ENCODE data around the gene ZFYVE16.
A peak's percentile ranks its signal among the peaks of the same experiment; 100 is the strongest.
"Not testable (repeated sequence)": the region's sequence is repeated elsewhere in the genome, so short reads cannot be mapped to it uniquely, and the experiment has no call there.

ZFYVE16 gene

GRCh38 chr5:80409367-80409966, 1.6 kb downstream of the ZFYVE16 start:
- no peak for DNase-seq (ENCODE audit: low read depth)

GRCh38 chr5:80411589-80412219, 3.8 kb downstream of the ZFYVE16 start:
- peak; percentile 10 for DNase-seq (ENCODE audit: low read depth)

- DNase-seq (ENCODE audit: low read depth), result peak; percentile 10
Measured at GRCh38 chr5:80414113-80414512, 6.2 kb downstream of the ZFYVE16 start.

GRCh38 chr5:80417973-80418372, 10.1 kb downstream of the ZFYVE16 start:
- DNase-seq (ENCODE audit: low read depth), result no peak

- DNase-seq (ENCODE audit: low read depth), result not testable (repeated sequence)
Measured at GRCh38 chr5:80424365-80424764, 16.5 kb downstream of the ZFYVE16 start.

GRCh38 chr5:80435476-80435875, 27.6 kb downstream of the ZFYVE16 start:
- no peak for DNase-seq (ENCODE audit: low read depth)

- DNase-seq (ENCODE audit: low read depth), result no peak
Measured at GRCh38 chr5:80437326-80437725, 29.5 kb downstream of the ZFYVE16 start.

- no peak for DNase-seq (ENCODE audit: low read depth)
Measured at GRCh38 chr5:80438739-80439138, 30.9 kb downstream of the ZFYVE16 start.

GRCh38 chr5:80439213-80439612, 31.3 kb downstream of the ZFYVE16 start:
- no peak for DNase-seq (ENCODE audit: low read depth)

GRCh38 chr5:80442742-80443141, 34.9 kb downstream of the ZFYVE16 start:
- no peak for DNase-seq (ENCODE audit: low read depth)

GRCh38 chr5:80453366-80453765, 45.5 kb downstream of the ZFYVE16 start:
- no peak for DNase-seq (ENCODE audit: low read depth)

- DNase-seq (ENCODE audit: low read depth), result no peak
Measured at GRCh38 chr5:80463269-80463668, 55.4 kb downstream of the ZFYVE16 start.

- DNase-seq (ENCODE audit: low read depth), result peak; percentile 49
Measured at GRCh38 chr5:80466669-80467485, 59.0 kb downstream of the ZFYVE16 start.

- DNase-seq (ENCODE audit: low read depth), result no peak
Measured at GRCh38 chr5:80468131-80468530, 60.3 kb downstream of the ZFYVE16 start.

- not testable (repeated sequence) for DNase-seq (ENCODE audit: low read depth)
Measured at GRCh38 chr5:80470631-80471030, 62.8 kb downstream of the ZFYVE16 start.

GRCh38 chr5:80474929-80475328, 67.1 kb downstream of the ZFYVE16 start:
- no peak for DNase-seq (ENCODE audit: low read depth)

GRCh38 chr5:80479713-80480112, 71.8 kb downstream of the ZFYVE16 start:
- no peak for DNase-seq (ENCODE audit: low read depth)

GRCh38 chr5:80480354-80480753, 72.5 kb downstream of the ZFYVE16 start:
- DNase-seq (ENCODE audit: low read depth), result no peak

- DNase-seq (ENCODE audit: low read depth), result peak; percentile 67
Measured at GRCh38 chr5:80481019-80481893, 73.4 kb downstream of the ZFYVE16 start.

- DNase-seq (ENCODE audit: low read depth), result no peak
Measured at GRCh38 chr5:80482578-80482977, 74.7 kb downstream of the ZFYVE16 start.

GRCh38 chr5:80483636-80484232, 75.9 kb downstream of the ZFYVE16 start:
- no peak for DNase-seq (ENCODE audit: low read depth)

GRCh38 chr5:80487444-80487828, 79.6 kb downstream of the ZFYVE16 start:
- DNase-seq (ENCODE audit: low read depth), result no peak
